ENCODE data around the gene CALHM5.

DNA sequence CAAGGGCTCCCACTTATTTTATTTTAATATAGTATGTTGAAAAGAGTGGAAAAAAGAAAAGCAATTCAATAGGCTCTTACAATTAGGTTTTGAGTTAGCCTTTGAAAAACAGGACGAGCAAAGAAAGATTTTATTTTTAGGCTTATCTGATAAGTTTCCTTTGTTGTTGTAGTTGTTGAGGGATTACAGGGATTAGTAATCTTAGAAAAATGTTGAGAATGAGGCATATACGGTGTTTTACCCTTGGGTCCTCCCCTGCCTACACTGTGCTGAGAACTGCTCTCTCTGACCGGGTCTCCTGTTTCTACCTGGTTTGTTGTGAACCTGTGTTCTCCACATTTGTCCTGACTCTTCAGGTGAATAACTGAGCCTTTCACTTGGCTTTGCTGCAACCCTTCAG lies 17.3 kb downstream of the CALHM5 start:
- no peak for TF ChIP-seq POLR2A (IDR thresholded peaks at IDR 0.05)
- TF ChIP-seq, protein P1, sequence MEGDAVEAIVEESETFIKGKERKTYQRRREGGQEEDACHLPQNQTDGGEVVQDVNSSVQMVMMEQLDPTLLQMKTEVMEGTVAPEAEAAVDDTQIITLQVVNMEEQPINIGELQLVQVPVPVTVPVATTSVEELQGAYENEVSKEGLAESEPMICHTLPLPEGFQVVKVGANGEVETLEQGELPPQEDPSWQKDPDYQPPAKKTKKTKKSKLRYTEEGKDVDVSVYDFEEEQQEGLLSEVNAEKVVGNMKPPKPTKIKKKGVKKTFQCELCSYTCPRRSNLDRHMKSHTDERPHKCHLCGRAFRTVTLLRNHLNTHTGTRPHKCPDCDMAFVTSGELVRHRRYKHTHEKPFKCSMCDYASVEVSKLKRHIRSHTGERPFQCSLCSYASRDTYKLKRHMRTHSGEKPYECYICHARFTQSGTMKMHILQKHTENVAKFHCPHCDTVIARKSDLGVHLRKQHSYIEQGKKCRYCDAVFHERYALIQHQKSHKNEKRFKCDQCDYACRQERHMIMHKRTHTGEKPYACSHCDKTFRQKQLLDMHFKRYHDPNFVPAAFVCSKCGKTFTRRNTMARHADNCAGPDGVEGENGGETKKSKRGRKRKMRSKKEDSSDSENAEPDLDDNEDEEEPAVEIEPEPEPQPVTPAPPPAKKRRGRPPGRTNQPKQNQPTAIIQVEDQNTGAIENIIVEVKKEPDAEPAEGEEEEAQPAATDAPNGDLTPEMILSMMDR (IDR thresholded peaks at IDR 0.05), result no peak
